Retinal pigment epithelial cell (primary cell): ENCODE results near the gene RMND1.
A peak's percentile ranks its signal among the peaks of the same experiment; 100 is the strongest.

Experiments used
- DNase-seq: peaks from one replicate; pipeline ENCODE4 v3.0.0-alpha.2; 2010; ENCODE audit warnings: low read depth
- H3K4me3 ChIP-seq: 2 replicates; pipeline ENCODE4 v1.5.1; 2011; ENCODE audit warnings: mild to moderate bottlenecking, low read length, control low read depth, moderate library complexity
- CTCF ChIP-seq: conservative IDR thresholded peaks from 2 replicates; pipeline ENCODE4 v1.5.1; 2011; ENCODE audit warnings: low read depth, low read length, control low read depth, inconsistent platforms

The RMND1 gene

GRCh38 chr6:151436300-151436699 is 15.6 kb downstream of the RMND1 start:
- TF ChIP-seq CTCF: no peak
- DNase-seq: no peak

DNA sequence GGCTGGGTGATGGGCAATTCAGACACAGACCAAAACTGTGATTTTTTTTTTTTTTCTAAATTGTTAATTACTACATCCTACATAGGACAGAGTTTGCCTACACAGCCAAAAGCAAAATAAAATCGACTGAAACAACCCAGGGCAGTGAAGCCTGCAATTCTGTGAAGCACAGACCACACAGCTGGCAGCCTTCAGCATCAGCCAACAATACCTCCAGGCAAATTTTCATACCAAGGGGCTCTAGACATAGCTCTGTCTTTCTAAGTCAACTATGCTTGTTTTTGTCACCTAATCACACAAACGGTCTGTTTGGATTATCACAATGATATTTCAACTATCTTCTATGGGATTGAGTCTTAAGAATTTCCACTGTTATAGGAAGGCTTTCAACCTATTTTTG is 17.6 kb downstream of the RMND1 start:
- DNase-seq: no peak
- TF ChIP-seq CTCF: no peak
- no peak overlapping the region for H3K4me3 ChIP-seq

More at GRCh38 chr6:151436300-151436699, 15.6 kb downstream of the RMND1 start:
- no peak overlapping the region for H3K4me3 ChIP-seq

DNA sequence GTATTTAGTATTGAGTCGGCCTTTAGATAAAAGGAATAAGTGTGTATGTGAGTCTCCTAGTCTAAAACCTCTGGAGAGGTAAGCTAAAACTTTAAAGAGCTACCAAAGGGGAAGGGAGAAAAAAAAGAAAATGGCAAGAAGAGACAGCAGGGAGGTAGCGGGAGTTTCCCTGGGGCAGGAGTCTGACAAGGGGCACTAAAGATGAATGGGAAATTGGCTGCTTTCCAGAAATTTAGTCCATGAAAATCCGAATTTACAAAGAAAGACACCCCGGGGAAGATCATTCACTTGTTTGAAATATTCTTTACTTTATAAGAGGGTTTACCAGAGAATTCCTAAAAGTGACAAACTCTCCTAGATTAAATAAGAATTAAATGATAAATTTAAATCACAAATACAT is 19.3 kb downstream of the RMND1 start:
- DNase-seq: no peak
- no peak overlapping the region for H3K4me3 ChIP-seq
- no peak for TF ChIP-seq CTCF

DNA sequence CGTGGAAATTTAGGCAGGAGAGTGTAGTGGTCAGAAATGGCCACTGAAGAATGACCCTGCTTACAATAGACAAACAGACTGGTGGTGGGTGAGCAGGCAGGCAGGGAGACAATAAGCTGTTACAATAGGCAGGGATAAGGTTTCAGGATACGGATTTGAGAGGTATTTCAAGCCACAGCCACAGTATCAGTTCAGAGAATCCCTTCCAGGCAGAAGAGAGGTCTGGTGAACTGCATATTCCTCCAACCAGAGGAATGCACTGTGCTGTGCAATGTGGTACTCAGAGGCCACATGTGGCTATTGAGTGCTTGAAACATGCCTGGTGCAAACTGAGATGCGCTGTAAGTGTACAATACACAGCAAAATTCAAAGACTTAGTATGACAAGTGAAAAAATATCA is 20.6 kb downstream of the RMND1 start:
- DNase-seq: no peak
- H3K4me3 ChIP-seq: no peak overlapping the region
- TF ChIP-seq CTCF: no peak

DNA sequence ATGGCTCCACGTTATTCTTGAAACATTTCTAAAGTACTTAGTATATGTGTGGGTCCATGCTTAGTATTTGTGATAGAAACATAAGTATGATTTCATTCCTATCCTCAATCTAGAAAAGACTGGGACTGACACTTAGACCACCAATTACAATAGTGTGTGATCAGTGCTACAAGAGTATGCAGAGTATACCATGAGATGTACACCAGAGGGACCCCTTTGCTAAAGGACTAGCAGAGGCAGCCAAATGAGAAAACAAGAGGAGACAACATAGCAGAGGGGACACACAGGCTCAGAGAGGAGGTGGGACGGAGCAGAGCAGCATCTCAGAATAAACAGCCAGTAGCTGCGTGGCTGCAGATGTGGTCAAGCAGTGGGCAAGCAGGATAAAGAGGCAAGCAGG is 21.0 kb downstream of the RMND1 start:
- no peak for DNase-seq
- H3K4me3 ChIP-seq: no peak overlapping the region
- TF ChIP-seq CTCF: no peak

- DNase-seq: no peak
- H3K4me3 ChIP-seq: no peak overlapping the region
- no peak for TF ChIP-seq CTCF
These were observed 23.7 kb downstream of the RMND1 start for GRCh38 chr6:151428093-151428735.

GRCh38 chr6:151425561-151425960 is 26.4 kb downstream of the RMND1 start:
- TF ChIP-seq CTCF: no peak
- DNase-seq: peak; percentile 58

More at GRCh38 chr6:151425561-151425960, 26.4 kb downstream of the RMND1 start:
- no peak overlapping the region for H3K4me3 ChIP-seq
